H9 (cell line): ENCODE measurements around the gene SH3BP5L. TPM values are rescaled to one million over a fixed set of nuclear protein-coding genes. Genes with fewer than 3 reads are reported as not detected.
A peak's percentile ranks its signal among the peaks of the same experiment; 100 is the strongest.

Source experiments
- DNase-seq: peaks from one replicate; pipeline ENCODE4 v3.0.0-alpha.2; 2017
- H2AFZ ChIP-seq: one replicate; pipeline ENCODE4 v1.6.1; 2013; ENCODE audit warnings: mild to moderate bottlenecking, low read length, control low read depth, moderate library complexity
- H2AK5ac ChIP-seq: 2 replicates; pipeline ENCODE4 v1.6.1; 2013; ENCODE audit warnings: low read length, control low read depth, mixed read lengths; ENCODE audit not compliant: insufficient read length
- H2BK120ac ChIP-seq: one replicate; pipeline ENCODE4 v1.6.1; 2013; ENCODE audit warnings: low read depth, mild to moderate bottlenecking, low read length, control low read depth, inconsistent platforms; ENCODE audit not compliant: poor library complexity, severe bottlenecking
- H2BK12ac ChIP-seq: 2 replicates; pipeline ENCODE4 v1.6.1; 2013; ENCODE audit warnings: low read length, control low read depth, mixed read lengths, low read depth; ENCODE audit not compliant: insufficient read length
- H2BK15ac ChIP-seq: 2 replicates; pipeline ENCODE4 v1.6.1; 2013; ENCODE audit warnings: low read depth, low read length, control low read depth
- H2BK20ac ChIP-seq: one replicate; pipeline ENCODE4 v1.6.1; 2013; ENCODE audit warnings: low read depth, mild to moderate bottlenecking, low read length, control low read depth, inconsistent platforms; ENCODE audit not compliant: poor library complexity, severe bottlenecking
- H2BK5ac ChIP-seq: 2 replicates; pipeline ENCODE4 v1.6.1; 2013; ENCODE audit warnings: low read length, control low read depth, mixed read lengths; ENCODE audit not compliant: insufficient read length
- H3K14ac ChIP-seq: 2 replicates; pipeline ENCODE4 v1.6.1; 2013; ENCODE audit warnings: low read length, control low read depth; ENCODE audit not compliant: insufficient read depth
- H3K18ac ChIP-seq: 2 replicates; pipeline ENCODE4 v1.6.1; 2013; ENCODE audit warnings: low read depth, mild to moderate bottlenecking, mixed read lengths, low read length, control low read depth; ENCODE audit not compliant: insufficient read length
- H3K23ac ChIP-seq: 2 replicates; pipeline ENCODE4 v1.6.1; 2013; ENCODE audit warnings: low read length, control low read depth, mixed read lengths, low read depth; ENCODE audit not compliant: insufficient read length
- H3K23me2 ChIP-seq: 2 replicates; pipeline ENCODE4 v1.6.1; 2013; ENCODE audit warnings: low read depth, mild to moderate bottlenecking, mixed read lengths, low read length, control low read depth; ENCODE audit not compliant: insufficient read length, poor library complexity, severe bottlenecking
- H3K27ac ChIP-seq: 2 replicates; pipeline ENCODE4 v1.5.1; 2013; ENCODE audit warnings: low read length, control low read depth, mixed read lengths, low read depth; ENCODE audit not compliant: insufficient read length
- H3K27me3 ChIP-seq: 2 replicates; pipeline ENCODE4 v1.6.1; 2013; ENCODE audit warnings: low read length, control low read depth, inconsistent platforms; ENCODE audit not compliant: insufficient read depth
- H3K4ac ChIP-seq: 2 replicates; pipeline ENCODE4 v1.6.1; 2013; ENCODE audit warnings: low read depth, mild to moderate bottlenecking, control low read depth, inconsistent platforms, low read length, moderate library complexity
- H3K4me1 ChIP-seq: 2 replicates; pipeline ENCODE4 v1.6.1; 2013; ENCODE audit warnings: low read length, control low read depth, inconsistent platforms; ENCODE audit not compliant: insufficient read depth
- H3K4me2 ChIP-seq: 2 replicates; pipeline ENCODE4 v1.6.1; 2013; ENCODE audit warnings: low read length, control low read depth, mixed read lengths; ENCODE audit not compliant: insufficient read length, insufficient read depth
- H3K56ac ChIP-seq: 2 replicates; pipeline ENCODE4 v1.6.1; 2013; ENCODE audit warnings: low read depth, mild to moderate bottlenecking, mixed read lengths, low read length, control low read depth; ENCODE audit not compliant: insufficient read length
- H3K79me1 ChIP-seq: 2 replicates; pipeline ENCODE4 v1.6.1; 2013; ENCODE audit warnings: low read depth, mild to moderate bottlenecking, moderate library complexity, low read length, control low read depth, inconsistent platforms; ENCODE audit not compliant: insufficient read depth, poor library complexity, severe bottlenecking
- H3K79me2 ChIP-seq: 2 replicates; pipeline ENCODE4 v1.6.1; 2013; ENCODE audit warnings: low read length, control low read depth, inconsistent platforms; ENCODE audit not compliant: insufficient read depth
- H3K9ac ChIP-seq: 2 replicates; pipeline ENCODE4 v1.6.1; 2013; ENCODE audit warnings: low read length, control low read depth, mixed read lengths; ENCODE audit not compliant: insufficient read length; ENCODE audit errors: extremely low read depth
- H3K9me3 ChIP-seq: one replicate; pipeline ENCODE4 v1.6.1; 2013; ENCODE audit warnings: low read depth, low read length, inconsistent platforms; ENCODE audit not compliant: control insufficient read depth
- H3T11ph ChIP-seq: one replicate; pipeline ENCODE4 v1.6.1; 2013; ENCODE audit warnings: mild to moderate bottlenecking, low read length, control low read depth, inconsistent platforms
- H4K20me1 ChIP-seq: one replicate; pipeline ENCODE4 v1.6.1; 2013; ENCODE audit not compliant: control insufficient read depth, insufficient read length, insufficient read depth
- H4K5ac ChIP-seq: 2 replicates; pipeline ENCODE4 v1.6.1; 2013; ENCODE audit warnings: low read depth, mild to moderate bottlenecking, mixed read lengths, low read length, control low read depth; ENCODE audit not compliant: insufficient read length
- H4K8ac ChIP-seq: replicated peaks from 2 replicates; pipeline ENCODE4 v1.6.1; 2013; ENCODE audit warnings: low read length, control low read depth, mixed read lengths, low read depth; ENCODE audit not compliant: insufficient read length
- H4K91ac ChIP-seq: 2 replicates; pipeline ENCODE4 v1.6.1; 2013; ENCODE audit warnings: low read depth, mild to moderate bottlenecking, moderate library complexity, mixed read lengths, low read length, control low read depth; ENCODE audit not compliant: insufficient read length
- H3K27ac Mint-ChIP-seq, 3 experiments: 2 replicates in 2 of 3; 3 replicates in 1 of 3; pipeline ENCODE4 v1.8.0; 2020 to 2021; ENCODE audit warnings: mixed read lengths in 3 of 3, mild to moderate bottlenecking in 1 of 3, moderate library complexity in 1 of 3
- H3K27me3 Mint-ChIP-seq: 2 replicates; pipeline ENCODE4 v1.8.0; 2021; ENCODE audit warnings: low read depth, mild to moderate bottlenecking, moderate library complexity, mixed read lengths
- H3K36me3 Mint-ChIP-seq, 3 experiments: 2 replicates in 2 of 3; 3 replicates in 1 of 3; pipeline ENCODE4 v1.8.0; 2020 to 2021; ENCODE audit warnings: low read depth in 3 of 3, mixed read lengths in 3 of 3; ENCODE audit not compliant: insufficient read depth in 1 of 3
- H3K4me1 Mint-ChIP-seq, 2 experiments: 2 replicates each; pipeline ENCODE4 v1.8.0; 2020; ENCODE audit warnings: mixed read lengths in 2 of 2
- H3K4me3 Mint-ChIP-seq, 2 experiments: 2 replicates in 1 of 2; 3 replicates in 1 of 2; pipeline ENCODE4 v1.8.0; 2020 to 2021; ENCODE audit warnings: mild to moderate bottlenecking in 2 of 2, mixed read lengths in 2 of 2, moderate library complexity in 1 of 2
- H3K9me3 Mint-ChIP-seq, 2 experiments: 2 replicates in 1 of 2; 3 replicates in 1 of 2; pipeline ENCODE4 v1.8.0; 2020; ENCODE audit warnings: mild to moderate bottlenecking in 2 of 2, mixed read lengths in 2 of 2, moderate library complexity in 1 of 2
- CTCF ChIP-seq: fragments of 200-600 bp; sonication (generic); conservative IDR thresholded peaks from 3 replicates; pipeline ENCODE4 v1.8.0; 2021; ENCODE audit warnings: antibody characterized with exemption, mild to moderate bottlenecking
- WGBS: extraction: QIAGEN DNeasy Blood & Tissue Kit; methylation state at CpG from one replicate; pipeline ENCODE4 v1.1.7; 2013; ENCODE audit warnings: missing lambda C conversion rate, low lambda C conversion rate, mixed read lengths; ENCODE audit not compliant: insufficient read length; ENCODE audit errors: extremely low coverage; 5-methylcytosine and 5-hydroxymethylcytosine counted together
- total RNA-seq: library from RNA; stranded (reverse); gene quantifications from 2 replicates; pipeline ENCODE4 v1.2.1, GENCODE V29; 2021

SH3BP5L gene
- total RNA-seq, 1 experiment from 2014 or later, result 27.6 TPM

GRCh38 chr1:248837781-248838356, 12.2 kb upstream of the SH3BP5L start, which contains the start of gene ZNF672:
Gene ZNF672, plus strand, starts transcription at chr1:248838224. Its CDS starts 9,051 bp downstream, at chr1:248847275.
- Histone ChIP-seq H3K23ac (no peak within 1 kb of the TSS), H4K8ac (no peak within 1 kb of the TSS), H3K56ac (no peak within 1 kb of the TSS), H2BK5ac (no peak within 1 kb of the TSS), H3K79me1 (no peaks in the 10 kb centered on the region), H2AFZ (peak within 1 kb of the TSS; percentile 52), H2BK120ac (no peak within 1 kb of the TSS), H2AK5ac (no peak within 1 kb of the TSS), H2BK15ac (no peak within 1 kb of the TSS), H3K27ac (no peak within 1 kb of the TSS), H4K20me1 (no peaks in the 10 kb centered on the region), H4K5ac (no peak within 1 kb of the TSS), H3T11ph (no peak within 1 kb of the TSS), H3K4me2 (peak within 1 kb of the TSS; percentile 89), H3K18ac (peak within 1 kb of the TSS; percentile 80), H3K9me3 (no peaks in the 10 kb centered on the region), H3K4ac (no peak within 1 kb of the TSS), H2BK12ac (no peak within 1 kb of the TSS), H4K91ac (no peak within 1 kb of the TSS), H3K79me2 (peaks cover 3% of the 10 kb centered on the region), H3K9ac (peak within 1 kb of the TSS; percentile 42), H3K14ac (peak within 1 kb of the TSS; percentile 77), H2BK20ac (no peak within 1 kb of the TSS), H3K27me3 (no peaks in the 10 kb centered on the region), H3K4me1 (no peaks in the 10 kb centered on the region; the same call in 1 of the 2 replicates), H3K23me2 (peaks cover 4% of the 10 kb centered on the region)
- H3K9me3 Mint-ChIP-seq, result no peaks in the 10 kb centered on the region
- no peak within 1 kb of the TSS; a peak in 3 of 5 replicates for H3K4me3 Mint-ChIP-seq
- H3K27me3 Mint-ChIP-seq, result no peaks in the 10 kb centered on the region; the same call in 1 of the 2 replicates
- no peak for TF ChIP-seq CTCF
- H3K36me3 Mint-ChIP-seq, result peaks cover 0 to 2% (median 0%) of the 10 kb centered on the region in 3 experiments; a peak in 2 of 7 replicates
- no CpG with 5 or more reads among the region's 48 CpGs for WGBS
- peak within 1 kb of the TSS; percentile 91 to 97 (median 95) for H3K27ac Mint-ChIP-seq
- peaks cover 2 to 13% of the 10 kb centered on the region in 2 experiments; a peak in 3 of 4 replicates for H3K4me1 Mint-ChIP-seq
- peak; percentile 98 for DNase-seq
